KOPT-K1 (cell line): Measurements from ENCODE around the gene EIF4G1.

Experiments used
- H3K27ac ChIP-seq: fragments of 200-600 bp; sonication (generic); 2 replicates; pipeline ENCODE4 v1.5.1; 2016; ENCODE audit warnings: antibody characterized with exemption, mild to moderate bottlenecking, low read depth, low read length; ENCODE audit not compliant: poor library complexity, severe bottlenecking
- H3K36me3 ChIP-seq: fragments of 200-600 bp; sonication (generic); 2 replicates; pipeline ENCODE4 v1.5.1; 2017; ENCODE audit warnings: antibody characterized with exemption, mild to moderate bottlenecking, low read length, moderate library complexity; ENCODE audit not compliant: insufficient read depth
- H3K9me3 ChIP-seq: fragments of 200-600 bp; sonication (generic); 2 replicates; pipeline ENCODE4 v1.5.1; 2017; ENCODE audit warnings: antibody characterized with exemption, low read length, mild to moderate bottlenecking; ENCODE audit not compliant: insufficient read depth, poor library complexity, severe bottlenecking

EIF4G1 gene

GRCh38 chr3:184347321-184348056 lies 33.1 kb downstream of the EIF4G1 start:
- H3K27ac ChIP-seq: no peak overlapping the region
- H3K9me3 ChIP-seq: no peaks in the 10 kb centered on the region
- H3K36me3 ChIP-seq: no peaks in the 10 kb centered on the region

- no peaks in the 10 kb centered on the region for H3K36me3 ChIP-seq
- no peak overlapping the region for H3K27ac ChIP-seq
- no peaks in the 10 kb centered on the region for H3K9me3 ChIP-seq
Observed at GRCh38 chr3:184348057-184348382, 33.6 kb downstream of the EIF4G1 start.

DNA sequence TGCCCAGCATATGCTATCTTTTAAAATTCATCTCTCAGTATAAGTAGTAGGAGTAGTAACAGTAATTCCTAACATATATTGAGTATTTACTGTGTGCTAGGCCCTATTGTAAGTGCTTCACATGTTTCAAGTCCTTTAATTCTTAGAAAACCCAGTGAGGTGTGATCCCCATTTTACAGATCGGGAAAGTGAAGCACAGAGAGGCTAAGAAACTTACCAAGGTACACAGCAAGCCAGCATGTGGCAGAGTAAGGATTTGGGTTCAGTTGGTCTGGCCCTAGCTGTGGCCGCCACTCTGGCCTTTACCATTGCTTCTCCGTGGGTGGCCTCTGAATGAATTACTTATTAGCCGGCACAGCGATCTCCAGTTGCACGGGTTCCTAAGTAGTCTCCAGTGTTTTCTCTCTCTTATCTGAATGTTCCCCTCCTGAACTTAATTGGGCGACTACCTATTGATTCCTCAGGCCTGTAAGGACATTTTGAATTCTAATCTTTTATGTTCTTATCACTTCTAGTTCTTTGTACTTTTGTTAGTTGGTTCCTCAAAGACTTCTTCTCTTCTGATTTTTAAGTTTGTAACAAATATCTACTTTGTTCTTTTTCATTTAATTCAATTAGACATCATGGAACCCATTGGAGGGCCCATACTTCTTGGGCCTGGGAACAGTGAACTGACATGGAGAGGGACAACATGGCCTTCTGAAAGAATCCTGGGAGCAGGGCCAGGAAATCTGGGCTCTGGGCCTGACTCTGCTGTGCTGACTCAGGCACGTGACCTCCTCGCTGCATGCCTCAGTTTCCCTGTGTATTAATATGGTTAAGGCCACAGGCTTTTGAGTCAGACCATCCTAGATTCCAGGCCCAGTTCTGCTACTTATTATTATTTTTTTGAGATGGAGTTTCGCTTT lies 35.4 kb downstream of the EIF4G1 start:
- H3K9me3 ChIP-seq: no peaks in the 10 kb centered on the region
- H3K27ac ChIP-seq: no peak overlapping the region

DNA sequence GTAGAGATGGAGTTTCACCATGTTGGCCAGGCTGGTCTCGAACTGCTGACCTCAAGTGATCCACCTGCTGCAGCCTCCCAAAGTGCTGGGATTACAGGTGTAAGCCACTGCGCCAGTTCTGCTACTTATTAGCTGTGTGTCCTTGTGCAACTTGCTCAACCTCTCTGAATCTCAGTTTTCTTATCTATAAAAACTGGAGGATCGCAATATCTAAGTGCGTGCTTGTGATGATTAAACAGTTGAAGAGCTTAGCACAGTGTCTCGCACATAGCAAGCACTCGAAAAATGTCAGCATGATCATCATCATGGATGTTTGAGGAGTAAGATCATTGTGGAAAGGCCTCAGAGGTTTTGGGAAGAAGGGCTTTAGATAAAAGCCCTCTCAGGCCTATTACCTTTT lies 36.2 kb downstream of the EIF4G1 start:
- no peaks in the 10 kb centered on the region for H3K36me3 ChIP-seq
- no peaks in the 10 kb centered on the region for H3K9me3 ChIP-seq
- H3K27ac ChIP-seq: no peak overlapping the region

More for the DNA sequence above, 35.4 kb downstream of the EIF4G1 start:
- no peaks in the 10 kb centered on the region for H3K36me3 ChIP-seq

GRCh38 chr3:184351511-184352148 lies 37.2 kb downstream of the EIF4G1 start:
- no peak overlapping the region for H3K27ac ChIP-seq
- no peaks in the 10 kb centered on the region for H3K9me3 ChIP-seq
- H3K36me3 ChIP-seq: no peaks in the 10 kb centered on the region

DNA sequence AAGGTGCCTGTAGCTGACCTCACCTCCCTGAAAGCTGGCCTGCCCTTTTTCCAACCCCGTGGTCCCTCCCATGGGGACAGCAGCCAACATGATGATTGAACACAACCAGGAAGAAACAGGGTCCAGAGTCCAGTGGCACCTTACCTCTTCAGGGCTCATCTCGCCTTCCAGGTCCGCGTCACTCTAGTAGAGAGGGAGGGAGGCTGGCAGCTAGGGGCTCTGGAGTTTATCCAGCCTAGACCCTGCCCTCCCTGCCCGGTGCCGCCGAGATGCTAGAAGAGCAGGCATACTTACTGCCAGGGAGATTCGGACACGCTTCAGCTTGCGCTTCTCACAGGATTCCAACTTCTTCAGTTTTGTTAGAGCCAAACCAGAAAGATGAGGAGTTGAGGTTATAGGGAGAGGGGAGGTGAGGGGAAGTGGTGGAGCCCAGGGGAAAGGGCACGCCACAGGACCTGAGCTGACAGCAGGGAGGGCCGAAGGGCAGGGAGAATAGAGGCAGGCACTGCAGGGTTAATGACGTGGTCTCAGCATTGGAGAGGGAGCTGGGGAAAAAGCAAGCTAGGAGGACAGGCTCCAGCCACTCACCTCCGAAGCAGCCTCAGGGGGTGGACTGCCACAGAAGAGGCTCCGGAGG lies 37.9 kb downstream of the EIF4G1 start:
- Histone ChIP-seq H3K9me3 (no peaks in the 10 kb centered on the region), H3K36me3 (no peaks in the 10 kb centered on the region; the same call in 1 of the 2 replicates), H3K27ac (no peak overlapping the region)

- Histone ChIP-seq H3K9me3 (no peaks in the 10 kb centered on the region), H3K27ac (no peak overlapping the region), H3K36me3 (no peaks in the 10 kb centered on the region; the same call in 1 of the 2 replicates)
Observed at GRCh38 chr3:184352897-184353545, 38.6 kb downstream of the EIF4G1 start.

- Histone ChIP-seq H3K9me3 (no peaks in the 10 kb centered on the region), H3K27ac (no peak overlapping the region), H3K36me3 (no peaks in the 10 kb centered on the region; the same call in 1 of the 2 replicates)
Observed at GRCh38 chr3:184353546-184353941, 39.1 kb downstream of the EIF4G1 start.

DNA sequence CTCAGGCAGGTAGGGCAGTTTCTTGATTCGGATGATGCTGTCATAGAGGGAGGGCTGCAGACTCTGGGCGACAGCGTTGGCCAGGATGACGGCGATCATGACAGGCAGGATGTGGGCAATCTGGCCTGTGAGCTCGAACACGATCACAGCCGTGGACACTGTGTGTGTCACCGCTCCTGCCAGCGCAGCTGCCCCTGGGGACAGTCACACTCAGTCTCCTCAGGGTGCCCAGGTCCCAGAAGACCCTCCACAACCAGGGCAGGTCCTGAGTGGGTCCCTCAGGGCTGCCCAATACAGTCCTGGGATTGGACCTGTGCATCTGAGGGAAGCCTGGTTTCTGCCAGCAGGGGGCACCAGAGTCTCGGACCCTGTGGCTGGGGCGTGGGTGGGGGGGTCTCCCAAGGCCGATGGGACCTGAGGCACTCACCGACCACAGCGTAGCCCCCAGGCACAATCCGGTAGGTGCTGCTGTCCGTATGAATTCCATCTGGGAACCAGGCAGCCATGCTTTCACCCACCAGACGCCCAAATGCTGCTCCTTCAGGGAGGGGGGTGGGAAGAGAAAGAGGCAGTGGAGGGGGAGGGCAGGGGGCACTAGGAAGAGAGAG lies 39.8 kb downstream of the EIF4G1 start:
- no peaks in the 10 kb centered on the region; the same call in 1 of the 2 replicates for H3K36me3 ChIP-seq
- no peak overlapping the region for H3K27ac ChIP-seq
- no peaks in the 10 kb centered on the region for H3K9me3 ChIP-seq

GRCh38 chr3:184354754-184355153 lies 40.3 kb downstream of the EIF4G1 start:
- Histone ChIP-seq H3K9me3 (no peaks in the 10 kb centered on the region), H3K36me3 (no peaks in the 10 kb centered on the region; the same call in 1 of the 2 replicates), H3K27ac (no peak overlapping the region)

DNA sequence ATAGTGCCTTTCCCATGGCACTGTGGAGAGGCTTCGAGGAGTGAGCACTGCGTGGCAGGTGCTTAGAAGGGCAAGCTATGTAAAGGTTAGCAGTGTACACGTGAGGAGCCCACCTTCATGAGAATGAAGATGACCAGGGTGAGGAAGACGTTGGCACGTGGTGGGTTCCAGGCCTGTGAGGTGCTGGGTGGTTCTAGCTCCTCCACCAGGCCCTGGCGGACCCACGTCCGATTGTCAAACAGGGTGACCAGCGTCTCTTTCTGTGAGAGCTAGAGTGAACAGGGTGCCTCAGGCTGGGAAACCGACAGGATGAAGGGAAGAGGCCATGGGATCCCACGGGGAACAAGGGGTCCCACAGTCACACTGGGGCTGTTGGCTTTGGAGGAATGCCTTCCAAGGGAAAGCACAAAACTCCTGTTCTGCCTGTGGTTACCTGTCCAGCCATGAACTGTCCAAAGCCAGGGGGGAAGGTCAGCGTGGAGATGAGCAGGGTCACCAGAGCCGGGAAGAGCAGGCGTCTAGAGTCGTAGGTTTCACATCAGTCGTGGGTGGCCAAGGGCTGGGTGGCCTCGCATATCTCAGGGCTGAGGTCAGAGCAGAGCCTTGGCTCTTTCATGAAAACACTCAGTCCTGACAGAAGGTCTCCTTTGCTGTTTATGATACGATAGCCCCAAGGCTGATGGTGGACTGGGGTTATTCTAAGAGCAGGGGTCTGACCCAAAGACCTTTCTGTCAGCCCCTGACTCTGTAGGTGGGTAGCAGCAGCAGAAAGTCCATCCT lies 41.0 kb downstream of the EIF4G1 start:
- no peaks in the 10 kb centered on the region for H3K9me3 ChIP-seq
- H3K36me3 ChIP-seq: no peaks in the 10 kb centered on the region; the same call in 1 of the 2 replicates
- H3K27ac ChIP-seq: no peak overlapping the region

DNA sequence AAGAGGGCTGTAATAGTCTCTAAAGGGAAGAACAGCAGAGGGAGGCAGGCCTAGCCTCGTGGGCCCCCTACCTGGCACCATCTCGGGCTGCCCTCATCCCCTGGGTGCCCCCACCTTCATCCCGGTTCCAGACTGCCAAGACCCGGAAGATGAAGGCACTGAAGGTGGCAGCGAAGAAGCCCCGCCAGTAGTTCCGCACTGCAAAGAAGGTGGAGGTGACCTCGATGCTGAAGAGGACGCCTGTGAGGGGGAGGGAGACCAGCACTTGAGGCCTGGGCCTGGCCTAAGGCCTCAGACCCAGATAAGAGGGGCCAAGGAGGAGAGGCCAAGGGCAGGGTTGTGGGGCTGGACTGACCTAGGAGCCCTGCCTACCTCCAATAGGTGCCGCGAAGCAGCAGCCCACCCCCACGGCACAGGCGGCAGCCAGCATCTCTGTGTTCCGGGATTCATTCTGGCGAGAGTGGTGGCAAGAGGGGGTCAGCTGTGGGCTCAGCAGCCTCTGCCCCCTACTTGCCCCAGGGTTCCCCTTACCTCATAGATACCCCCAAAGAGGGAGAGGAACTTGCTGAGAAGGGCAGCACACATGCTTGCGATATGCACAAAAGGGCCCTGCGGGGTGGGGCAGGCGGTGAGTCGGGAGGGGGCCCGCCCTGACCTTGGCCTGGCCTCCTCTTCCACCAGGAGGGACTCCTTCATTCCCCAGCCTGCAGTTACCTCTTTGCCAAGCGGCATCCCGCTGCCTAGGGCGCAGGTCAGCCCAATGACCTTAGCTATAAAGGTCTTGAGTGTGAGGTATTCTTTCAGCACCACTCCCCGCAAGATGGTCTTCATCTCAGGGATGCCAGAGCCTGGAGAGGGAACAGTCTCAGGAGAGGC lies 43.1 kb downstream of the EIF4G1 start:
- H3K27ac ChIP-seq: no peak overlapping the region
- H3K9me3 ChIP-seq: no peaks in the 10 kb centered on the region
- no peaks in the 10 kb centered on the region; the same call in 1 of the 2 replicates for H3K36me3 ChIP-seq
